ENCODE results near the gene HOXA4.

HOXA4 gene

DNA sequence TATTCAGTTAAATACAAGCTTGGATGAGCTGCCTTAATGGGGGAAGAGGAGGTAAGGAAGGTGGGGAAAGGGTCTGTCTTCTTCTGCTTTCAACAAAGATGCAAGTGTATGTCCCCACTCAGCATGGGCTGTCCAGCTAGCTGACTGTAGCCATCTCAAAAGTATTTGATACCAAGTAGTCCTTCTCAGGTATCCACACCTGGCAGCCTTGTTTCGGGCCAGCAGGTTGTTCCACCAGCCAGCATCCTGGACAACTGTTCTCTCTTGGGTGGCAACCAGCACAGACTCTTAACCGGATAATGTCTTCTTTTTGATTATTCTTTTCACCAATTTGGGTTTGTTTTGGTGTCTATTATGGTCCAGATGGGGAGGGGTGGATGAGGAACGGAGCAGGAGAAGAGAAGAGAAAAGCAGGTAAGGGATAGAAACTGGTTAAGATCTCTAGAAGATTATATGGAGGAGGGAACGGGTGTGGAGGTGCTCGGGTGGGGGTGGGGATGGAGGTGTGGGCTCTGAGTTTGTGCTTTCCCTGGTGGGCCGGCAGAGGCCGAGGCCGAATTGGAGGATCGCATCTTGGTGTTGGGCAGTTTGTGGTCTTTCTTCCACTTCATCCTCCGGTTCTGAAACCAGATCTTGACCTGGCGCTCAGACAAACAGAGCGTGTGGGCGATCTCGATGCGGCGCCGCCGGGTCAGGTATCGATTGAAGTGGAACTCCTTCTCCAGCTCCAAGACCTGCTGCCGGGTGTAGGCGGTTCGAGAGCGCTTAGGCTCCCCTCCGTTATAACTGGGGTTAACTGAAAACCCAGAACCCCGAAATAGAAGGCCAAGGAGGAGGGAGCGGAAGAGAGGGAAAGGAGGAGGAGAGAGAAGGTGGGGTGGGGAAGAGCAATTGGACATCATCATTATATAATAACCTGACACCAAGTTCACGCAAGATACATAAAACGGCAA lies 1.5 kb downstream of the HOXA4 start:
- DNase-seq: no peak

DNA sequence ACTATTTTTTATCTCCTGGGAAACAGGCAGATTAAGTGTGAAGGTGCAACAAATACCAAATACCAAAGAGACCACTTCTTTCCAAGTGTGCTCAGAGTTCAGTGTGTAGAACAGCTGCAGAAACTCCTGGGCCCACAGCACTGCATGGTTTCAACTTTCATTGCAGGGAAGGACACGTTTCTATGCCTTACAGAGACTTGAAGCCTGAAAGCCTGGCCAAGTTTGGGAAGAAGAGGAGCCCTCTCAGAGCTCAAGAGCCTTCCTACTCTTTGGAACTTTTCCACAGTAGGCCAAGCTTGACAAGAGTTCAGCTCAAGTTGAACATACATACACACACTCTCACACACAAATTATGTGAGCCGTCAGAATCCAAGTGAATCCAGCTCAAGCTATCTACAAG lies 2.5 kb downstream of the HOXA4 start:
- DNase-seq: no peak

DNA sequence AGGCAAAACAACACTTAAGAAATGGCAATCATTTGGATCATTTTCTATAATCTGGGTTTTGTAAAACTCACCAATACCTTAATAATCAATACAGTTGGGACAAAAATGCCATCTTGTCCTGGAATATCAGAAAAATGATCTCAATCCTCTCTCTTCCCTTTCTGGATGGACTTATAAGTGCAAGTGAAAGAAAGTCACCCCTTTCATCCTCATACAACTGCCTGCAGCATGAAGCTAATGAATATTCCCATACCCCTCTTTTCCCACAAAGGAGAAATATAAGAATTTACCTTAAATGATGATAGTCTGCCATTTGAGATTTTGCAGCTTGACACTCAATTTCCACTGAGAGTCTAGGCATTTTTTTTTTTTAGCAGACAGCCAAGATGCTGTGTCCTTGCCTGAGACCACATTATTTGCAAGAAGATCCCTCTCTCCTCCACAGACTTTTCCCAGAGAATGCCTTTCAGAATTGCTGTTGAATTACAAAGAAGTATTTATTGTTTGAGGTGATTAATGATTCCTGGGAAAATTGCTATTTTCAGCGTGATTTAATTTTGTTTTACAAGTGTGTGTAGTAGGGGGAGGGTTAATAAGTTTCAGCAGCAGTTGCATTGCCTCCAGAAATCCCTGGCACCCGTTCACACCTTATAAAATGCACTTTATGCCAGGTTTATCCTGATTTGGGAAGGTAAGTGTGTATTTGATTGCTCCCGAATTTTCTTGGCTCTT lies 3.8 kb downstream of the HOXA4 start:
- DNase-seq: no peak

DNA sequence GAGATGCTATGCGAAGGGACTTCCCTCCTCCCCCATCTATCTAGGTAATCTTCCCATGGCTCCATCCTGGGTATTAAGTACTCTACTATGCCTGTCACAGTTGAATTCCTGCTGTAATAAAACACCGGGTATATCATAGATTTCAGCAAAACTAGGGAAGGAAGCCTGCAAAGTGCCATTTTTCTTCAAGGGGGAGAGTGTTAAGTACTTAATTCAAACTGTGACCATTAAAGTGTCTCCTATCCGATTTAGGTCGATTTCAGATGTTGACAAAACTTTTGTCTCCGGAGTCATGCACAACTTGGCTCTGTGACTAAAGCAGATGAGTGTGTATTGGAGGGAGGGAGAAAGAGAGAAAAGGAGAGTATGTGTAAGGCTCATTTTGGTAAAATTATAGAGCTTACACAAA lies 4.6 kb downstream of the HOXA4 start:
- DNase-seq: no peak

DNA sequence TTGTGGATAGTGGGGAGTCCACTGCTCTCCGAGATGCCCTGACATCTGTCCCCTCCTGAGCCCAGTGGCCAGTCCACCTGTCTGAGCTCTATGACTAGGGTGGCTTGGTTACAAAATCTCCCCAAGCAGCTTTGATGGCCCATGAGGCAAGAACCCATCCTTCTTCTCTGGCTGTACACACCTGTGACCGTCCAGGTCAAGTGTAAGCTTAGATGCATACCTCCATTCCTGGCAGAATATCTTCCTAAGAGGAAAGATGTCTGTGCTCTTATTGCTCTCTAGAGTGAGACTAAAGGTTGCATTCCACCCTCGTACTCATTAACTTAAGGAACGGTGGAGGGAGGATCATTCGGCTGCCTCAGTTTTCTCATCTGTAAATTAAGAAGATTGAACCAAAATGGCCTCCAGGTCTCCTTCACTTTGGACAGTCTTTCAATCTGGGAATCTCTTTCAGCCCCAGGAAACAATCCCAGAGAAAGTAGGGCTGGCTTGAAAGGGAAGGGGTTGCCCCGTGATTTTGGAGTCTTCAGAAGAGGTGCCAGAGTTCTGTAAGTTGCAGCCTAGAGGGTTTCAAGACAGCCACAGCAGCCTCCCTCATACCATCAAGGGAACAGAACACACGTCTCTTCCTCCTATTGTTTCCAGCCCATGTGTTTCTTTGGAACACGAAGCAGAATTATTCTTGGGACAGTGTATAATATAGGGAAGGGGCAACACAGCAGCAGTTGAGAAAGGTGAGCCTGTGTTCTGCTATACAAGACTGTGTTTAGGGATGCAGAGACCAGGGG lies 5.5 kb downstream of the HOXA4 start:
- no peak for DNase-seq

DNA sequence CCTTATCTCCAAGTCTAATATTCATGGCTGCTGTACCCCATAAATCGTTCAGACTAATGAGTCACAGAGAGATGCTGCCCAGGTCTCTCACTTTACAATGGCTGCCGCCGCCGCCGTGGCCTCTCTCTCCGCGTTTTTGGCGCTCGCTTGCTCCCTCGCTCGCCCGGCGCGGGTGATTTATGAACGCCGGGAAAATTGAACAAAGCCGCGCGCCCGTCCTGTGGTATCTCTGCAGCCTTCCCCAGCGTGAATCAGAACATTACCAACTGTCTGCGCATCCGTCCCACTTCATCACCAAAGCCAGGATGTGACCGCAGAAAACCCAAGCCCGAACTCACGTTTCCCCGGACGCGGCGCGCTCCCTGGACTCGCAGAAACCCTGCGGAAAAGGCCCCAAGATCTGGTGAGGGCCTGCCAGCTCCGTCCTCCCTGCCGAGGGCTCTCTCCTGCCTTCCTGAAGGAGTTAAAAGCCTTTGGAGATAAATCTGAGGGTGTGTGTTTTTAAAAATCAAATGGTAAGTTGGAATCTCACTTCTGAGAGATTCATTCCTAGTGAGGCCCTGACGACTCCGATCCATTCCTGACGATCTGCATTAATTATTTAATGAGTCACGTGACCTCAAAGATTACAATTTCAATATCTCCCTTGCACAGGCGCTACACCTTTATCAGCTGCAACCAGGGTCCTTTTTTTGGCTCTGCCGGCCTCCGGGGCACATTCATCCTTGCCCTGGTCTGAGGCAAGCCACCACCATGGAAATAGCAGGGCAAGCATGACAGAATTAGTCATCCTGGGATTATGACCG lies 6.3 kb downstream of the HOXA4 start:
- no peak for DNase-seq

DNA sequence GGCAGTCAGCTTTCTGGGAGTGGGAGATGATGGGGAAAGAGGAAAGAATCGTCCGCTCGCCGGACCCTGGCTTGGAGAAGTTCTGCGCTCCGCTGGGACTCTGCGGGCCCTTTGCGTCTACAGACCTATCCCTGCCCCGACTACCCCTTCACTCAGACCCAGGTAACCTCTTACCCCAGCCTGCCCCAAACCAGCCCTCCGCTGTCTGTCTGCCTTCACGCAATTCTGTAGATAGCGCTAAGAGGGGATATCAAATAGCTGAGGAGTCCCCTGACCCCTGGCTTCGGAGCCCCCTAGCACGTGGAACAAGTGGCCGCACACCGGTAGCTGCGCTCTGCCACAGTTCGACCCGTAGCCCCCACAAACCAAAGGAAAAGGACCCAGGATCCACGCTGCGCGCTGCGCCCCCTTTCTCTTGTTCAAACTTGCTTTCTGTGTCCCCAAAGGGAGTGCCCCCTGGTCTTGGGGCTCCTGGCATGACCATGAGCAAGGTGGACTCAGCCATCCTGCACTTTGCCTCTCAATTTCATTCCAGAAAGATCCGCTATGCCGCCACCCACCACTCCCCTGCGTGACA lies 7.0 kb downstream of the HOXA4 start:
- DNase-seq: no peak

DNA sequence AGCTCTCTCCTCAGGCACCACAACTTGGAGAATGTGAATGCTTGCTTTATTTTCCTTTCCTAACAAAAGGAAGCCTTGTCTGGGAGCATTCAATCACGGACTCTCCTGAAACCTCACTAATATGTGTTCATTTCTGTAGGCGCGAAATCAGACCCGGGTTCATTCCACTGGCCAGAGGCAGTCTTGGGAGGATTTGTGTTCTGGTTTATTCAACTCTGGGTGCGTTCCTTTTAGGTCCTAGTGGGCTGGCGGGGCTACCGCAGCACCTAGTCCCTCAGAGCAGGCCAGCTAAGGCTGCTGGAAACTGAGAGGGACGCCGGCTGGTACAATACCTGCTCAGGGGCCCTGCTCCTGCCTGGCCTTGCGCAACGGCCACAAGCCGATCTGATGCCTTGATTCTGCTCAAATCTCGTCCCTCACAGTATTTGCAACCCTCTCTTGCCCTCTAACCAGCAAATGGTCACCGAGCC lies 7.5 kb downstream of the HOXA4 start:
- DNase-seq: no peak

DNA sequence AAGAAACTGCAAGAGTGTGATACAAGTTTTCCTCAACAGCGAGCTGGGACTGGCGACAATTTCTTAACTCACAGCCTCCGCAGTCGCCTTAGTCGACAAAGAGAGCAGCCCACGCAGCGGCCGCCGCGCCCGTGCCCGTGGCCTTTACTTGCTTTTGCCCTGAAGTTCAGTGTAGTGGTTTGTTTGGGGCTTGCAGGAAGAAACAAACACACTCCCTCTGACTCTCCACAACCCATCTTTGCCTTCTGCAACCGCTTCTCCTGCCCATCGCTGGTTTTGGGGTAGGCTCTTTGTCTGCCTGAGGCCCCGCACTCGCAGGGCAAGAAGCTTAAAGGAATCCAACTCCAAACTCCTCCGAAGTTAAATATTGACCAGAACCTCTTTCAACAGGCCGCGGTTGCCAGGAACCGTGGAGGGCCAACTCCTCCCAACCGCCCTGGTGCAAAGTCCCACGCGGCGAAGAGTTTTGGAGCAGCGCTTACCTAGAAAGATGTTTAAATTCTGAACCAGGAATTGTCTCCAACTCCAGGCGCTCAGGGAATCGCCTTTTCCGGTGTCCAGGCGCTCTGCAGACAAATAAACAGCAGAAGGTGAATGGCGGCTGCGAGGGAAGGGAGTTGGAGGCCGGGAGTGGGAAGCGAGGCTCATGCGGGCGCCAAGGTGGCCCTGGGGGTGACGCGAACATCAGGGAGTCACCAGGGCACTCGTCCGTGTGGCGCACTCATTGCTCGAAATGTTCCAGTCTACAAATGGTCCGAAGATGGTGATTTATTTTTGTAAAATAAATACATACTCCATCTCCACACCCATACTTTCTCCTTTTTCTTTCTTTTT lies 8.3 kb downstream of the HOXA4 start:
- no peak for DNase-seq

DNA sequence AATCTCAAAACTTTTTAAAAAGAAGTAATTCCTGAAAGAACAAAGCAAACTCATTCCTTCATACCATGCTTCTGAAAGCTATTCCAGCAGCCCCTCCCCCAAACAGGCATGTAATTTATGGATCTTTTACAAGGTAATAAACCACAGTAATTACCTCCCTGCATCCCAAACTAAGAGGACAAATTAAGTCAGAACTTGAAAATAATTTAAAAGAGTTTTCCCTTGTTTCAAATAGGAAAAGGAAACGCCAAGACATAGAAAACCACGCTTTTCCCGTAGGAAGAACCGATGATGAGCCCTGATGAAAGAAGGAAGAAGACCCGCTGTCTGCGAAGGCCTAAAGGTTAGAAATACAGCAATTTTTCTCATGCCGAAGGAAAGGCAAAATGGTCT lies 8.9 kb downstream of the HOXA4 start:
- no peak for DNase-seq

DNA sequence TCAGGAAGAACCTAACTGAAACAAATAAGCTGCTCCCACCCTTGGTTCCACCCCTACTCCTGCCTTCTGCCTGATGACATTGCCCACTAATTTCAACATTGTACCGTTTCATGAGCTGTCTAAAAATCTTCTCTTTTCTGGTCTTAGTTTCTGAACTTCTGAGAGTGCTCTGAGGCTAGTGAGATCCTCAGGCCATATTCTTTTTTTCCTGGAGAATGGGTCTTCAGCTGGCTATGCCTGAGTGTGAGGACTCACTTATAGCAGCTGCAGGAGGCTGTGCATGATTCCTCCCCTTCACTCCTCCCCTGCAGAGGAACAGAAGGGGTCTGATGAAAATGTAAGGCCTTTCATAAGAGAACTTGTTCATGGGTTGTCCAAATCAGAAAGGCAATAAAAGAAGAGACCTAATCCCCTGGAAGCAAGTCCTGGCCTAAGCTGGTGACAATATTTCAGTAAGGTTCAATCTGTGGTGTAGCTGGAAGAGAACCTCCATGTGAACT lies 11.1 kb downstream of the HOXA4 start:
- no peak for DNase-seq

DNA sequence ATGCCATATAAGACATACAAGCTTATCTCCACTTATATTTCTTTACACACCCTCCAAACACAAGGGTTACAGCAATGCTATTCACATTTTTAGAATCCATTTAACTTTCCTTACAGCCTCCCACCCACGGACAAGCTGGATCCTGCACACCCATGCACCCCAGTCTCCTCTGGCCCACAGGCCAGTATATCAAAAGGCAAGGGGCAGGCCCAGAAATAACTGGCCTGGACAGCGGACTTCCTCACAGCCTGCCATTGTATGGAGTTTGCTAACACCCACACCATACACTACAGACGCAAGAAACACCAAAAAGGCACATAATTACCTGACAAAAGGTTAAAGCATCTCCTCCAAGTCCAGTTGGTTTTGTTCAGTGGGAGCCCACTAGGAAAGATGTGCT lies 12.0 kb downstream of the HOXA4 start:
- no peak for DNase-seq

DNA sequence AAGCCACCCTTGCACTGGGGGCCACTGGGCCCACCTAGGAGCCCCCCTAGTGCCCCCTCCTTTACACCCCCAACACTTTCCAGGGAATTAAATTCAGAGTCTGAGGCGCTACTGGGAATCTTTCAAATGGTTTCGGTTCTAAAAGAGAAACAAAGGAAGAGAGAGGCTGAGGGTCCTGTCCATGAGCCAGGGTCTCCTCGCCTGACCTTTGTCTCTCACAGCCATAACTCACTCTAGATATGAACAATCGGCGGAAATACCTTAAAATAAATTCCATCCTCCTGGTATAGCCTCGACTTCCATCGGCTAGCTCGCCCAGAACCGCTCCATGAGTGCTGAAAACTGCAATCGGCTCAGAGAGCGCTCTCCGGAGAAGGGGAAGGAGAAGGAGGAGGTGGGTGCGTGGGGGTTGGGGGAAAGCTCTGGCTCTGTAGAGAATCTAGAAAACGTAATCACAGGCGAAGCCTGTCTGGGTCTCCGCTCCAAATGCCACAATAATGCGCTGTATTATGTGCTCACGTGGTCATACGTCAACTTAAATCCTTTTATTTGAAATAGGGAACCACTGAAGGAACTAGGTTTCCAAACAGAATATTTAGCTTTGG lies 12.6 kb downstream of the HOXA4 start:
- DNase-seq: no peak

DNA sequence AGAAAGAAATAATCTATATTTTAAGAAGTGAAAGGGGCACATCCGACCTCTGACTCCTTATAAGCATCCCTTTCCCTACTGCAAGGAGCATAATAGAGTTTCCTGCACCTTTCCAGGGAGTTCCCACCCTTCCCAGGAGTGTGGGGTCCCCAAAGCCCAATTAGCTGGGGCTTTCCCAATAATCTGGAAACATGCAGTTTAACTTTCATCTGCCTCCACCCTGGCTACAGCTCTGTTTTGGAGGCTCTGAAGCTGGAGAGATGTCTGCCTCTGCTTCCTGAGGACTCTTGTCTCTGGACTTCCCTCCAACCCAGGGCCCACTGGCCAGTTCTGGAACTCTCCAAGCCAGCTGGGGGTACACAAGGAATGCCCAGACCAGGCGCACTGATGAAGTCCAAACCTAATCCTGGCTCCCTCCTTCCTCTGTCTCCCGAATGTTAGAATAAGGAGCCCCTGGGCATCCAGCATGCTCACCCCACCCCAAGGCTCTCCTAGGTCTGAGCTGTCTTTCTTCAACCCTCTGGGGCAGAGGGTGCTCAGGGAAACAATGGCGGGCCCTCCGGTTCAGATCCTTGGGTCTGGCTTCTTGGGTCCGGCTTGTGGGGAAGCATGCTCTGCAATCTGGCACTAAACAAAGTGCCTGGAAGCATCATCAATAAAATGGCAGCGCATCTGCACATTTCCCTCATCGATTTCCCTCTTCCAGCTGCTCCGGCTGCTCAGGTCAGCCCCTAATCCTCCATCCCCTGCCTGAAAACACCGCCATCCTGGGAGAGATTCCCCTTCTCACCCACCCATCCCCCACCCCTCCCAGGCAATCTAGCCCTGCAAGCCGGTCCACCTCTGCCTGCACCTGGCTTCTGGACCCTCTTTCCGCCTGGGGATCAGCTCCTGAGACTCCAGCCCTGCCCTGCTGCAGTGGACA lies 13.3 kb downstream of the HOXA4 start:
- no peak for DNase-seq

DNA sequence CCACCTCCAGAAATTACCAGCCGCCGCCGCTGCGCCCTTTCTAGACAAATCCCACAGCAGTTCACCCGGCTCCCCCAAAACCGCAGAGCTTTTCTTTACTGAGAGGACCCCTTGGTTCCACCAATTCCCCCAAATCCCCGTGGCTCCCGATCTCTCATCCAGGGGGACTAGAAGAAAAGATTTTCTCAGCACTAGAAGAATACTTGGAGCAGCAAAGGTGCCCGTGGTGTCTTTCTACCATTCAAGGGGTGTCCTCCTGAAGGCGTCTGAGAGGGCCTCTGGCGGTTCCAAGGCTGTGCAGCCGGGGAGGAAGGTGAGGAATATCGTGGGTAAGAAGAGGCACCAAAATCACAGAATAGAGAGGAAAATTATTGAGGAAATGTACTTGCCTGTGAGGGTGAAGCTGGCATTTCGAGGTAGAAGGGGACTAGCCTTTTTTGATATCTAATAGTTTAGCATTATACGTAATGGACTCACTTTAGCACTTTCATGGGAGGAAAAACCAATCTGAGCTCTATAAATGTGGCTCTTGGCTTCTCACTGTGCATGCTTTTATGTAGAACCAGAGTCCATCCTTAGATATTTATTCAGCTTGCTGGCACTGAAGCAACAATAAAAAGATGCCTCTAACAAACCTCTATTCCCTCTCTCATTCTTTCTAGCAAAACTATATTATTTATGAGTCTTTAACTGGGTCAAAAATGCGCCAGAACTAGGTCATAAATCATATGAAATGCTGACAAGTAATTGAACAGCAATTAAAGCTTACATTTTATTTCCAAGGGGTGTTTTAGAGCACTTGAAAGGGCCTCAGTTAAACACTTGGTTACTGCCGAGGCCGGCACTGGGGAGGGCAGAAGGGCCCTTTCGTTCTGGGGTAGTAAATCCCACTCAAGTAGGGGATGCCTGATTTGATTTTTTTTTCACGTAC lies 14.3 kb downstream of the HOXA4 start:
- DNase-seq: no peak

DNA sequence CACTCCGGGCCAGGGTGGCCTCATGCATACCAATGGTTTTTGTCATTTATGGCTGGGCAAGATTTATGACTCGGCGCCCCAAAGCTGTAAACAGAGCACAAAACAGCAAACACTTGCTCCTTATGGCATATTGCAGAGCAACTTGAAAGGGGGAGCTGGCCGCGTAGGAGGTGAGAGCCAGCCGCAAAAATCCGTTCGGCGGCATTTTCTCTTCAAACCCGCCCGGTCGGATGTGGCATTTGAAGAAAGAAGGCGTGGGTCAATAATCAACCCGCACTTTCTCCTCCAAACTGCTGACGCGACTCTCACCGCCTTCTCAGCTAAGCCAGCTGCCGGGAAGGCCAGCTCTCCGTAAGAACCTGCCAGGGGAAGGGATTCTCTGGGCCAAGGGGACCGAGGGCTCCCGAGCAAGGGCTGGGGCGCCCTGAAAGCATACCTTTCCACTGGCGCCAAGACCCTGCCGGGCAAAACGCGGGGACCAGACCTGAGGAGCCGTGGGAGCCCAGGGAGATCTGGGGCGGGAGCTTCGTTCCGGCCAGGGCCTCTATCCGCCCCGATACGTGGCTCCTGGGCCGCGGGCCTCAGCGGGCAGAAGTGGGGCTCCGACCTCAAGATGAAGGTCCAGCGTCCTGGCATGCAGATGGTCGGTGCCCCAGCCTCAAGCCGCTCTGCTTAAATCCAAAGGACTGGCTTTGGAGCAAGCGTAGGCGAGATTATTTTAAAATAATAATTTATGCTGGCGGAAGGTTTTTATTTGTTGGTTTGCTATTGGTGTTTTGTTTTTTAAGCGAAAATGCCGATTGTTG lies 15.1 kb downstream of the HOXA4 start:
- DNase-seq: no peak

DNA sequence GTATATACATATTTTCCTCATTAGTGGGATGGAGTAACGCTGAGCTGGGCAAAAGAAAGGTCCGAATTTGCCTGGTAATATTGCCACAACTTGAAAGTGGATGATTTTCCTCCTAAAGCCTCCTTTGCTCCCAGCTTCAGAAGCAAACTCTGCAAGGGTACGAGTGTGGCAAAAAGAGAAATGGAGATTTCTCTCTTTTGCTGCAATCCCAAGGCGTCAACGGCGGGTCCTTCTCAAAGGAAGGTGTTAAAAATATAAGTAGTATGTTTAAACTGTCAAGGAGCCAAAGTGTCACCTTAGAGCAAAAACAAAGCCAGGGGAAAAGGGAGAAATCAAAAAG lies 15.7 kb downstream of the HOXA4 start:
- no peak for DNase-seq

Measured in NCI-H2227 treated with DMSO at 0.1 percent for 48 hours (cell line).